Peyer's patch (tissue), 4 donors: ENCODE measurements around the gene KAZN.

Experiments used
- CTCF ChIP-seq, 6 experiments: fragments of 450-650 bp in 4 of 6; fragments of 200-600 bp in 2 of 6; sonication (generic) in 1 of 6; IDR thresholded peaks; one replicate each; pipeline ENCODE4 v1.5.1; 2017 to 2019; ENCODE audit warnings: antibody characterized with exemption in 6 of 6, mild to moderate bottlenecking in 3 of 6, moderate library complexity in 1 of 6
- POLR2A ChIP-seq, 2 donors: fragments of 450-650 bp; IDR thresholded peaks; one replicate each; pipeline ENCODE4 v1.5.1; 2017; ENCODE audit warnings: antibody characterized with exemption in 2 of 2, mild to moderate bottlenecking in 2 of 2, moderate library complexity in 2 of 2

GRCh38 chr1:14629363-14630014 lies 31.0 kb downstream of the KAZN start:
- TF ChIP-seq CTCF (IDR thresholded peaks at IDR 0.05) (no peak), POLR2A (IDR thresholded peaks at IDR 0.05) (no peak)
